SK-N-SH treated with all-trans-retinoic acid at 6 μM for 48 hours (cell line): ENCODE measurements around the gene SLC2A6.

ENCODE experiments used
- ARNTL ChIP-seq: fragments of 450-650 bp; formaldehyde crosslinking; IDR thresholded peaks from 2 replicates; pipeline ENCODE4 v1.5.0; 2020; ENCODE audit warnings: low read depth, mild to moderate bottlenecking, moderate library complexity, borderline replicate concordance
- TOX ChIP-seq: fragments of 250-450 bp; sonication (Bioruptor Pico); IDR thresholded peaks from 2 replicates; pipeline ENCODE4 v1.8.0; 2021; ENCODE audit warnings: mild to moderate bottlenecking, moderate library complexity, borderline replicate concordance
- ZC3H10 ChIP-seq: fragments of 250-450 bp; sonication (Bioruptor Pico); IDR thresholded peaks from 2 replicates; pipeline ENCODE4 v1.5.1; 2021; ENCODE audit warnings: mild to moderate bottlenecking, moderate library complexity
- ZFP30 ChIP-seq: fragments of 450-650 bp; formaldehyde crosslinking; IDR thresholded peaks from 2 replicates; pipeline ENCODE4 v1.5.0; 2022; ENCODE audit warnings: mild to moderate bottlenecking, moderate library complexity
- ZNF565 ChIP-seq: fragments of 450-650 bp; formaldehyde crosslinking; conservative IDR thresholded peaks from 2 replicates; pipeline ENCODE4 v1.5.0; 2020; ENCODE audit warnings: low read depth, mild to moderate bottlenecking, moderate library complexity
- TF ChIP-seq, protein P1 (sequence below): fragments of 250-450 bp; sonication (Bioruptor Pico); IDR thresholded peaks from 2 replicates; pipeline ENCODE4 v1.5.1; 2020; ENCODE audit warnings: low read depth, mild to moderate bottlenecking, moderate library complexity
- TF ChIP-seq, protein P2 (sequence below): fragments of 250-450 bp; sonication (Bioruptor Pico); IDR thresholded peaks from 2 replicates; pipeline ENCODE4 v1.5.1; 2021; ENCODE audit warnings: mild to moderate bottlenecking, moderate library complexity

DNA sequence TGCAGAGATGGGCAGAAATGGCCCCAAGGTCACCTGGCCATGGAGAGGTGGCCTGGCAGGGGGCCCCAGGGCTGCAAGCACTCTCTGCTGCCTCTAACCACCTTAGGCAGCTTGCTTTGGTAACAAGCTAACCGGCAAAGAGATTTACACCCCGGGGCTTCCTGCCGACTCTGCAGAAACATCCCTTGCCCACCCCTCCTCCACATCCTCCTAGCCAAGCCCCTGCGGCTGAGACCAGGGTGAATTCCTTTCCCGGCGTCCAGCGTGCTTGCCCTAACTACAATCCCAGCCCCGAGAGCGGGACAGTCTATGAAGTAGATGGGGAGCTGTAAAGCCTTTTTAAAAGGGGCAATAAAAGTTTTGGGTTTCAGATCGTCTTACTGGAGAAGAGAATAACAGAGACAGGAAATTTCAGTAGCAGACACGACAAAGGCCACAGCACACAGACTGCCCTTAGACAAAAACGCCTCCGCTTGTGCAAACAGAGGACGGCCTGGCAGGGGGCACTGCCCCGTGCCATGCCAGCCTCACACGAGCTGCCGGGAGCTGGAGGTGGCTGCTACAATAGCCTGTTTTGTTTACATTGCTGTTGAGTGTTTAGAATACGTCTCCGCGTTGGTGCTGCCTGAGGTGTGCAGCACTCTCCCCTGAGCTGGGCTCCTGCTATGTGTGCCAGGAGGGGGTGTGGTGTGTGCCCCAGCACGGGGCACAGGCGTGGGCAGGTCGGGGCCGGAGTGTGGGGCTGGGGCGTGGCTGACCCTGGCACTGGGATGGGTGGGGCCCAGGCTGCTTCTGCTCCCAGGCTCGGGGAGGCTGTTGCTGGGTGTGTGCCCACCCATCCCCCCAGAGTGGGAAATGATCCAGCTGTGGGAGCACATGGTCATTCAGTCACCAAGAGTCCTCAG, 30.5 kb upstream of the SLC2A6 start:
- TF ChIP-seq ZC3H10 (no peak), ZNF565 (no peak), ARNTL (CRISPR knock-in tag) (no peak), TOX (no peak), ZFP30 (CRISPR knock-in tag) (no peak)
- TF ChIP-seq, protein P1, sequence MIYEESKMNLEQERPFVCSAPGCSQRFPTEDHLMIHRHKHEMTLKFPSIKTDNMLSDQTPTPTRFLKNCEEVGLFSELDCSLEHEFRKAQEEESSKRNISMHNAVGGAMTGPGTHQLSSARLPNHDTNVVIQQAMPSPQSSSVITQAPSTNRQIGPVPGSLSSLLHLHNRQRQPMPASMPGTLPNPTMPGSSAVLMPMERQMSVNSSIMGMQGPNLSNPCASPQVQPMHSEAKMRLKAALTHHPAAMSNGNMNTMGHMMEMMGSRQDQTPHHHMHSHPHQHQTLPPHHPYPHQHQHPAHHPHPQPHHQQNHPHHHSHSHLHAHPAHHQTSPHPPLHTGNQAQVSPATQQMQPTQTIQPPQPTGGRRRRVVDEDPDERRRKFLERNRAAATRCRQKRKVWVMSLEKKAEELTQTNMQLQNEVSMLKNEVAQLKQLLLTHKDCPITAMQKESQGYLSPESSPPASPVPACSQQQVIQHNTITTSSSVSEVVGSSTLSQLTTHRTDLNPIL (CRISPR knock-in tag): no peak
- TF ChIP-seq, protein P2, sequence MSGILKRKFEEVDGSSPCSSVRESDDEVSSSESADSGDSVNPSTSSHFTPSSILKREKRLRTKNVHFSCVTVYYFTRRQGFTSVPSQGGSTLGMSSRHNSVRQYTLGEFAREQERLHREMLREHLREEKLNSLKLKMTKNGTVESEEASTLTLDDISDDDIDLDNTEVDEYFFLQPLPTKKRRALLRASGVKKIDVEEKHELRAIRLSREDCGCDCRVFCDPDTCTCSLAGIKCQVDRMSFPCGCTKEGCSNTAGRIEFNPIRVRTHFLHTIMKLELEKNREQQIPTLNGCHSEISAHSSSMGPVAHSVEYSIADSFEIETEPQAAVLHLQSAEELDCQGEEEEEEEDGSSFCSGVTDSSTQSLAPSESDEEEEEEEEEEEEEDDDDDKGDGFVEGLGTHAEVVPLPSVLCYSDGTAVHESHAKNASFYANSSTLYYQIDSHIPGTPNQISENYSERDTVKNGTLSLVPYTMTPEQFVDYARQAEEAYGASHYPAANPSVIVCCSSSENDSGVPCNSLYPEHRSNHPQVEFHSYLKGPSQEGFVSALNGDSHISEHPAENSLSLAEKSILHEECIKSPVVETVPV (CRISPR knock-in tag): no peak
